GM12878 (cell line): Measurements from ENCODE around the gene PRKN. TPM values are rescaled to one million over a fixed set of nuclear protein-coding genes. Genes with fewer than 3 reads are reported as not detected.

ENCODE experiments used
- ATAC-seq: fragments of 200-7000 bp; cut with Tn5 transposase; 3 replicates; pipeline ENCODE4 v1.9.1; 2020; ENCODE audit warnings: mild to moderate bottlenecking, moderate library complexity
- BruUV-seq: library from RNA; stranded (reverse); fragments of 400-500 nt; replicated peaks from 2 replicates; lab custom pipeline; 2021; lab: Mats Ljungman, UMichigan
- CTCF ChIA-PET: fragments of 300-600 bp; sonication (Branson Sonifier 250); formaldehyde crosslinking; extraction: SDS; loops from one replicate; lab custom pipeline; 2021; ENCODE audit warnings: inconsistent platforms; lab: Yijun Ruan, JAX
- POLR2A ChIA-PET: fragments of 350-600 bp; formaldehyde crosslinking; extraction: SDS; loops from one replicate; lab custom pipeline; 2021; ENCODE audit warnings: inconsistent platforms; lab: Charles Lee
- RAD21 ChIA-PET: fragments of 300-600 bp; sonication (Branson Sonifier 250); formaldehyde crosslinking; loops from one replicate; lab custom pipeline; 2023; ENCODE audit warnings: antibody characterized with exemption; ENCODE audit not compliant: unreplicated experiment; lab: Charles Lee
- SMC1A ChIA-PET: fragments of 300-600 bp; sonication (Branson Sonifier 250); formaldehyde crosslinking; loops from one replicate; lab custom pipeline; 2023; ENCODE audit not compliant: unreplicated experiment, uncharacterized antibody; lab: Charles Lee
- DNase-seq: peaks from one replicate; pipeline ENCODE4 v3.0.0-alpha.2; 2011; ENCODE audit warnings: low read depth, low spot score
- FAIRE-seq: peaks from 3 replicates; lab custom pipeline; 2011; peaks lifted over from hg19 to GRCh38; lab: Jason Lieb, UNC
- H2AFZ ChIP-seq: 2 replicates; pipeline ENCODE4 v1.6.0; 2011; ENCODE audit warnings: low read depth, low read length, control low read depth; ENCODE audit not compliant: control insufficient read depth
- H3K27ac ChIP-seq: 2 replicates; pipeline ENCODE4 v1.5.1; 2011; ENCODE audit warnings: control low read depth; ENCODE audit not compliant: control insufficient read depth, insufficient read depth
- H3K27me3 ChIP-seq, 2 experiments: replicated peaks in 1 of 2; 2 replicates each; pipeline versions ENCODE4 v1.6.0 to v1.6.1; 2011; ENCODE audit warnings: low read length in 1 of 2; ENCODE audit not compliant: control insufficient read depth in 2 of 2, insufficient read depth in 2 of 2
- H3K36me3 ChIP-seq, 2 experiments: 2 replicates each; pipeline ENCODE4 v1.5.1; 2011; ENCODE audit warnings: low read length in 1 of 2; ENCODE audit not compliant: control insufficient read depth in 2 of 2, insufficient read depth in 2 of 2
- H3K4me1 ChIP-seq: 2 replicates; pipeline ENCODE4 v1.6.1; 2011; ENCODE audit warnings: mild to moderate bottlenecking, low read length, moderate library complexity, mixed read lengths; ENCODE audit not compliant: control insufficient read depth, insufficient read depth
- H3K4me2 ChIP-seq: 2 replicates; pipeline ENCODE4 v1.6.0; 2011; ENCODE audit warnings: control low read depth; ENCODE audit not compliant: control insufficient read depth, insufficient read depth
- H3K4me3 ChIP-seq: fragments of 200-600 bp; sonication (generic); 2 replicates; pipeline ENCODE4 v1.5.1; 2016
- H3K79me2 ChIP-seq: 2 replicates; pipeline ENCODE4 v1.6.0; 2011; ENCODE audit warnings: low read length; ENCODE audit not compliant: control insufficient read depth, insufficient read depth
- H3K9ac ChIP-seq: 2 replicates; pipeline ENCODE4 v1.8.0; 2011; ENCODE audit warnings: low read length, control low read depth, mixed read lengths; ENCODE audit not compliant: control insufficient read depth, insufficient read depth
- H3K9me3 ChIP-seq: replicated peaks from 3 replicates; pipeline ENCODE4 v1.5.1; 2011; ENCODE audit warnings: mild to moderate bottlenecking, low read length; ENCODE audit not compliant: control insufficient read depth, insufficient read depth
- H4K20me1 ChIP-seq: 2 replicates; pipeline ENCODE4 v1.6.0; 2011; ENCODE audit not compliant: control insufficient read depth, insufficient read depth
- CEBPB ChIP-seq, 2 experiments: fragments of 150-350 bp in 1 of 2; IDR thresholded peaks; 2 replicates each; pipeline ENCODE4 v1.6.1; 2012 to 2014; ENCODE audit warnings: low read depth in 2 of 2, low read length in 2 of 2, borderline replicate concordance in 1 of 2, inconsistent platforms in 1 of 2
- GABPA ChIP-seq: IDR thresholded peaks from 2 replicates; pipeline ENCODE4 v1.6.1; 2014; ENCODE audit warnings: antibody characterized with exemption, low read depth, mild to moderate bottlenecking, inconsistent platforms
- IKZF1 ChIP-seq: fragments of 450-650 bp; conservative IDR thresholded peaks from 2 replicates; pipeline ENCODE4 v1.6.1; 2017; ENCODE audit warnings: antibody characterized with exemption, mild to moderate bottlenecking
- IKZF2 ChIP-seq, 2 experiments: fragments of 450-650 bp; IDR thresholded peaks; 2 replicates each; pipeline ENCODE4 v1.6.1; 2017; ENCODE audit warnings: mild to moderate bottlenecking in 2 of 2, moderate library complexity in 2 of 2
- MTA2 ChIP-seq: fragments of 450-650 bp; IDR thresholded peaks from 2 replicates; pipeline ENCODE4 v1.6.1; 2016; ENCODE audit warnings: low read depth, mild to moderate bottlenecking, moderate library complexity
- POLR2AphosphoS5 ChIP-seq: IDR thresholded peaks from 2 replicates; pipeline ENCODE4 v1.6.1; 2011; ENCODE audit warnings: mild to moderate bottlenecking, low read length, inconsistent platforms
- POU2F2 ChIP-seq: IDR thresholded peaks from 3 replicates; pipeline ENCODE4 v1.6.1; 2011; ENCODE audit warnings: low read depth, mild to moderate bottlenecking, low read length, borderline replicate concordance
- SIN3A ChIP-seq: IDR thresholded peaks from 2 replicates; pipeline ENCODE4 v1.6.1; 2012; ENCODE audit warnings: low read depth, low read length, improper control_type of control experiment
- SPI1 ChIP-seq: IDR thresholded peaks from 2 replicates; pipeline ENCODE4 v1.6.1; 2011; ENCODE audit warnings: low read depth, mild to moderate bottlenecking, low read length, moderate library complexity, borderline replicate concordance; ENCODE audit not compliant: insufficient read depth
- SREBF1 ChIP-seq: IDR thresholded peaks from 2 replicates; pipeline ENCODE4 v1.6.1; 2012; ENCODE audit warnings: mild to moderate bottlenecking, low read length
- ZNF384 ChIP-seq: IDR thresholded peaks from 2 replicates; pipeline ENCODE4 v1.6.1; 2012; ENCODE audit warnings: low read depth, mild to moderate bottlenecking, low read length, improper control_type of control experiment, borderline replicate concordance
- ZNF622 ChIP-seq: fragments of 450-650 bp; IDR thresholded peaks from 2 replicates; pipeline ENCODE4 v1.6.1; 2017; ENCODE audit warnings: mild to moderate bottlenecking, inconsistent platforms
- ZZZ3 ChIP-seq: IDR thresholded peaks from 2 replicates; pipeline ENCODE4 v1.6.1; 2011; ENCODE audit warnings: low read depth; ENCODE audit not compliant: control insufficient read depth, insufficient read length
- WGBS: methylation state at CpG from one replicate; pipeline ENCODE4 v1.1.6; 2016; ENCODE audit warnings: low lambda C conversion rate; ENCODE audit not compliant: insufficient replicate concordance, insufficient coverage; ENCODE audit errors: missing lambda C conversion rate; 5-methylcytosine and 5-hydroxymethylcytosine counted together
- in situ Hi-C: fragments of 300-500 bp; cut with MboI; formaldehyde crosslinking; loops from 9 replicates; pipeline ENCODE4 v1.14.3; 2018; ENCODE audit warnings: mixed read lengths
- intact Hi-C: fragments of 100-400 bp; cut with micrococcal nuclease; formaldehyde crosslinking; loops from one replicate; pipeline ENCODE4 v1.14.2; 2022; ENCODE audit not compliant: unreplicated experiment
- polyA plus RNA-seq, 11 experiments: library from polyadenylated mRNA; depleted of rRNA in 4 of 11; unstranded in 6 of 11; stranded (reverse) in 5 of 11; fragments of >200 nt; fragmentation: Nextera tagmentation in 4 of 11; fragmentation: Illumina TruSeq in 1 of 11; extraction: Ambion mirVana in 4 of 11; extraction: Trizol in 1 of 11; gene quantifications; 1 replicate in 1 of 11; 2 replicates in 10 of 11; pipeline versions ENCODE4 v1.2.1 to v1.2.3, GENCODE V29; 2011 to 2016; ENCODE audit warnings: inconsistent platforms in 2 of 11, missing spikeins in 2 of 11, low read depth in 1 of 11
- total RNA-seq, 4 experiments: library from RNA; depleted of rRNA in 3 of 4; stranded (reverse); fragments of >200 nt in 3 of 4; fragmentation: Illumina TruSeq in 1 of 4; extraction: Trizol in 1 of 4; gene quantifications; 2 replicates each; pipeline versions ENCODE4 v1.2.1 to v1.2.3, GENCODE V29; 2013 to 2021
- TF ChIP-seq, protein P1 (sequence below): fragments of 150-350 bp; IDR thresholded peaks from 2 replicates; pipeline ENCODE4 v1.6.1; 2014; ENCODE audit warnings: mild to moderate bottlenecking, low read depth, low read length
- TF ChIP-seq, protein P2 (sequence below): fragments of 450-650 bp; IDR thresholded peaks from 2 replicates; pipeline ENCODE4 v1.6.1; 2017; ENCODE audit warnings: borderline replicate concordance
- TF ChIP-seq, protein P3 (sequence below): IDR thresholded peaks from 2 replicates; pipeline ENCODE4 v1.6.1; 2012; ENCODE audit warnings: low read length, inconsistent platforms
- TF ChIP-seq, protein P4 (sequence below): IDR thresholded peaks from 2 replicates; pipeline ENCODE4 v1.6.1; 2011; ENCODE audit warnings: low read depth, low read length, improper control_type of control experiment, borderline replicate concordance
- TF ChIP-seq, protein P5 (sequence below): fragments of 450-650 bp; IDR thresholded peaks from 2 replicates; pipeline ENCODE4 v1.6.1; 2018; ENCODE audit warnings: borderline replicate concordance, mild to moderate bottlenecking; ENCODE audit not compliant: partially characterized antibody

Gene PRKN
- total and polyA plus RNA-seq, 10 of the 15 experiments (the other 5 are each of a cell fraction or from before 2014, with no cell fraction given) = 0.06 to 0.09 TPM; not detected in 8

DNA sequence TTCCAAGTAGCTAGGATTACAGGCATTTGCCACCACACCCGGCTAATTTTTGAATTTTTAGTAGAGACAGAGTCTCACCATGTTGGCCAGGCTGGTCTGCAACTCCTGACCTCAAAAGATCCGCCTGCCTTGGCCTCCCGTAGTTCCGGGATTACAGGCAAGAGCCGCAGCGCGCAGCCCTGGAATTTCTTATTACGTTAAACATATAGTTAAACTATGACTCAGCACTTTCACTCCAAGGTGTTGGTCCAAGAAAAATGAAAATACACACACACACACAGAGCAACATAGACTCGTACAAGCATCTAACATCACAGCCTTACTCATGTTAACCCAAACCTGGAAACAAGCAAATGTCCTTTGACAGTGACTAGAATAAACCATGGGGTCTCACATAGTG, 663.9 kb downstream of the PRKN start:
- ChIA-PET RAD21 (interaction anchor here (0.6 kb wide), 1 partner anchor 226 kb away, joined by 3 read pairs; no protein-coding TSS in a partner anchor), POLR2A (no interaction called here), SMC1A (no interaction called here), CTCF (no interaction called here)
- Histone ChIP-seq H3K4me1 (no peaks in the 10 kb centered on the region), H3K9ac (no peak overlapping the region), H2AFZ (no peak overlapping the region), H3K27ac (no peak overlapping the region), H4K20me1 (no peaks in the 10 kb centered on the region), H3K79me2 (no peaks in the 10 kb centered on the region), H3K27me3 (no peaks in the 10 kb centered on the region), H3K9me3 (no peaks in the 10 kb centered on the region), H3K4me3 (no peak overlapping the region), H3K4me2 (no peak overlapping the region), H3K36me3 (no peaks in the 10 kb centered on the region)
- intact Hi-C loops = no loop called here
- in situ Hi-C loops = no loop called here
- 43% methylated on average over 9 of the region's 9 CpGs for WGBS
- no TSS peak for BruUV-seq
- ATAC-seq = no peak
- DNase-seq = no peak
- FAIRE-seq = no peak
- TF ChIP-seq ZNF622 = no peak
- TF ChIP-seq, protein P1, sequence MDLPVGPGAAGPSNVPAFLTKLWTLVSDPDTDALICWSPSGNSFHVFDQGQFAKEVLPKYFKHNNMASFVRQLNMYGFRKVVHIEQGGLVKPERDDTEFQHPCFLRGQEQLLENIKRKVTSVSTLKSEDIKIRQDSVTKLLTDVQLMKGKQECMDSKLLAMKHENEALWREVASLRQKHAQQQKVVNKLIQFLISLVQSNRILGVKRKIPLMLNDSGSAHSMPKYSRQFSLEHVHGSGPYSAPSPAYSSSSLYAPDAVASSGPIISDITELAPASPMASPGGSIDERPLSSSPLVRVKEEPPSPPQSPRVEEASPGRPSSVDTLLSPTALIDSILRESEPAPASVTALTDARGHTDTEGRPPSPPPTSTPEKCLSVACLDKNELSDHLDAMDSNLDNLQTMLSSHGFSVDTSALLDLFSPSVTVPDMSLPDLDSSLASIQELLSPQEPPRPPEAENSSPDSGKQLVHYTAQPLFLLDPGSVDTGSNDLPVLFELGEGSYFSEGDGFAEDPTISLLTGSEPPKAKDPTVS = no peak
- TF ChIP-seq CEBPB (IDR thresholded peaks at IDR 0.05; ENCODE audit: borderline replicate concordance in 1 of 2, low read depth in 2 of 2, low read length in 2 of 2) = no peak
- TF ChIP-seq ZZZ3 = no peak
- TF ChIP-seq, protein P2, sequence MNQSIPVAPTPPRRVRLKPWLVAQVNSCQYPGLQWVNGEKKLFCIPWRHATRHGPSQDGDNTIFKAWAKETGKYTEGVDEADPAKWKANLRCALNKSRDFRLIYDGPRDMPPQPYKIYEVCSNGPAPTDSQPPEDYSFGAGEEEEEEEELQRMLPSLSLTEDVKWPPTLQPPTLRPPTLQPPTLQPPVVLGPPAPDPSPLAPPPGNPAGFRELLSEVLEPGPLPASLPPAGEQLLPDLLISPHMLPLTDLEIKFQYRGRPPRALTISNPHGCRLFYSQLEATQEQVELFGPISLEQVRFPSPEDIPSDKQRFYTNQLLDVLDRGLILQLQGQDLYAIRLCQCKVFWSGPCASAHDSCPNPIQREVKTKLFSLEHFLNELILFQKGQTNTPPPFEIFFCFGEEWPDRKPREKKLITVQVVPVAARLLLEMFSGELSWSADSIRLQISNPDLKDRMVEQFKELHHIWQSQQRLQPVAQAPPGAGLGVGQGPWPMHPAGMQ = no peak
- TF ChIP-seq, protein P3, sequence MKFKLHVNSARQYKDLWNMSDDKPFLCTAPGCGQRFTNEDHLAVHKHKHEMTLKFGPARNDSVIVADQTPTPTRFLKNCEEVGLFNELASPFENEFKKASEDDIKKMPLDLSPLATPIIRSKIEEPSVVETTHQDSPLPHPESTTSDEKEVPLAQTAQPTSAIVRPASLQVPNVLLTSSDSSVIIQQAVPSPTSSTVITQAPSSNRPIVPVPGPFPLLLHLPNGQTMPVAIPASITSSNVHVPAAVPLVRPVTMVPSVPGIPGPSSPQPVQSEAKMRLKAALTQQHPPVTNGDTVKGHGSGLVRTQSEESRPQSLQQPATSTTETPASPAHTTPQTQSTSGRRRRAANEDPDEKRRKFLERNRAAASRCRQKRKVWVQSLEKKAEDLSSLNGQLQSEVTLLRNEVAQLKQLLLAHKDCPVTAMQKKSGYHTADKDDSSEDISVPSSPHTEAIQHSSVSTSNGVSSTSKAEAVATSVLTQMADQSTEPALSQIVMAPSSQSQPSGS = no peak
- TF ChIP-seq ZNF384 = no peak
- TF ChIP-seq POLR2AphosphoS5 = no peak
- no peak for TF ChIP-seq MTA2
- no peak for TF ChIP-seq SREBF1
- no peak for TF ChIP-seq SIN3A
- no peak for TF ChIP-seq POU2F2
- TF ChIP-seq, protein P4, sequence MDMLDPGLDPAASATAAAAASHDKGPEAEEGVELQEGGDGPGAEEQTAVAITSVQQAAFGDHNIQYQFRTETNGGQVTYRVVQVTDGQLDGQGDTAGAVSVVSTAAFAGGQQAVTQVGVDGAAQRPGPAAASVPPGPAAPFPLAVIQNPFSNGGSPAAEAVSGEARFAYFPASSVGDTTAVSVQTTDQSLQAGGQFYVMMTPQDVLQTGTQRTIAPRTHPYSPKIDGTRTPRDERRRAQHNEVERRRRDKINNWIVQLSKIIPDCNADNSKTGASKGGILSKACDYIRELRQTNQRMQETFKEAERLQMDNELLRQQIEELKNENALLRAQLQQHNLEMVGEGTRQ = no peak
- no peak for TF ChIP-seq GABPA
- TF ChIP-seq, protein P5, sequence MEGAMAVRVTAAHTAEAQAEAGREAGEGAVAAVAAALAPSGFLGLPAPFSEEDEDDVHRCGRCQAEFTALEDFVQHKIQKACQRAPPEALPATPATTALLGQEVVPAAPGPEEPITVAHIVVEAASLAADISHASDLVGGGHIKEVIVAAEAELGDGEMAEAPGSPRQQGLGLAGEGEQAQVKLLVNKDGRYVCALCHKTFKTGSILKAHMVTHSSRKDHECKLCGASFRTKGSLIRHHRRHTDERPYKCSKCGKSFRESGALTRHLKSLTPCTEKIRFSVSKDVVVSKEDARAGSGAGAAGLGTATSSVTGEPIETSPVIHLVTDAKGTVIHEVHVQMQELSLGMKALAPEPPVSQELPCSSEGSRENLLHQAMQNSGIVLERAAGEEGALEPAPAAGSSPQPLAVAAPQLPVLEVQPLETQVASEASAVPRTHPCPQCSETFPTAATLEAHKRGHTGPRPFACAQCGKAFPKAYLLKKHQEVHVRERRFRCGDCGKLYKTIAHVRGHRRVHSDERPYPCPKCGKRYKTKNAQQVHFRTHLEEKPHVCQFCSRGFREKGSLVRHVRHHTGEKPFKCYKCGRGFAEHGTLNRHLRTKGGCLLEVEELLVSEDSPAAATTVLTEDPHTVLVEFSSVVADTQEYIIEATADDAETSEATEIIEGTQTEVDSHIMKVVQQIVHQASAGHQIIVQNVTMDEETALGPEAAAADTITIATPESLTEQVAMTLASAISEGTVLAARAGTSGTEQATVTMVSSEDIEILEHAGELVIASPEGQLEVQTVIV = no peak
- TF ChIP-seq IKZF2 (IDR thresholded peaks at IDR 0.05) = no peak
- no peak for TF ChIP-seq SPI1
- TF ChIP-seq IKZF1 = no peak
